SH-SY5Y (cell line): ENCODE measurements around the gene TRIM17.

Source experiments
- GATA2 ChIP-seq: IDR thresholded peaks from 2 replicates; pipeline ENCODE4 v1.6.1; 2011; ENCODE audit warnings: mild to moderate bottlenecking, low read depth, low read length
- GATA3 ChIP-seq: IDR thresholded peaks from 2 replicates; pipeline ENCODE4 v1.6.1; 2011; ENCODE audit warnings: low read depth, mild to moderate bottlenecking, low read length, moderate library complexity

DNA sequence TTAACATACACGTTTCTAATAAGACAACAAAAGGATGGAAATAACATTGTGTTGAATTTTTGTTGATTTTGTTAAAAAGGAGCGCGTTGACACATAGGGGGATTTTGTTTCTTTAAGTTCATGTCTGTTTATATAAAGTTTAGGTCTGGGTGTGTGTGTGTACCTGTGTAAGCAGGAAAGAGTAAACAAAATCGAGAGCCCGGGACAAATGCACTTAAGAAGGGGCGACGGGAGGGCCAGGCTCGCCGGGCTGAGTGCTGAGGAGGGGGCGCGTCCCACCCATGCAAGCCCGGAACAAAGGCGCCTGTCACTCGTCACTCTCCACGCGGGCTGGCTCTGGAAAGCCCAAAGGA is 28.8 kb upstream of the TRIM17 start:
- TF ChIP-seq GATA2 (no peak), GATA3 (no peak)
